GM12801 (cell line): ENCODE measurements around the gene TSPAN8.

ENCODE experiments used
- TF ChIP-seq, protein P1 (sequence below): IDR thresholded peaks from one replicate; pipeline ENCODE4 v1.5.1; 2011; ENCODE audit warnings: control low read depth; ENCODE audit not compliant: insufficient read length; ENCODE audit errors: extremely low read depth

Gene TSPAN8

DNA sequence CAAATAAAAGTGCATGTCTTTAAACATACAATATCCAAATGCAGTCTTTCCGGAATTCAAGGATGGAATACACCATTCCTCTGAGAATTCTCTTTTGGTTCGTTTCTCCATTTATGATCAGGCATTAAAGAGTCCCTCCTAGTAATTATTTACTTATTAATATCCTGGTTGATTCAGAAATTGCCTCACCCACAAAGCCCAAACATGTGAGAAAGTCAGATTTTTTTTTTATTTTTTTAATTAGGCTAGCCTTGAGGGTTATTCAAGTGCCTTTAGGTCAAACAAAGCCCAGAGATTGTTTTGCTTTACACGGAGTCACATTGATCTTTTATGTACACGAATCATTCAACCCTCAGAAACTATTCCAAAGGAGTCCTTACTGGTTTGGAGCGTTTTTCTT lies 6.4 kb upstream of the TSPAN8 start:
- TF ChIP-seq, protein P1, sequence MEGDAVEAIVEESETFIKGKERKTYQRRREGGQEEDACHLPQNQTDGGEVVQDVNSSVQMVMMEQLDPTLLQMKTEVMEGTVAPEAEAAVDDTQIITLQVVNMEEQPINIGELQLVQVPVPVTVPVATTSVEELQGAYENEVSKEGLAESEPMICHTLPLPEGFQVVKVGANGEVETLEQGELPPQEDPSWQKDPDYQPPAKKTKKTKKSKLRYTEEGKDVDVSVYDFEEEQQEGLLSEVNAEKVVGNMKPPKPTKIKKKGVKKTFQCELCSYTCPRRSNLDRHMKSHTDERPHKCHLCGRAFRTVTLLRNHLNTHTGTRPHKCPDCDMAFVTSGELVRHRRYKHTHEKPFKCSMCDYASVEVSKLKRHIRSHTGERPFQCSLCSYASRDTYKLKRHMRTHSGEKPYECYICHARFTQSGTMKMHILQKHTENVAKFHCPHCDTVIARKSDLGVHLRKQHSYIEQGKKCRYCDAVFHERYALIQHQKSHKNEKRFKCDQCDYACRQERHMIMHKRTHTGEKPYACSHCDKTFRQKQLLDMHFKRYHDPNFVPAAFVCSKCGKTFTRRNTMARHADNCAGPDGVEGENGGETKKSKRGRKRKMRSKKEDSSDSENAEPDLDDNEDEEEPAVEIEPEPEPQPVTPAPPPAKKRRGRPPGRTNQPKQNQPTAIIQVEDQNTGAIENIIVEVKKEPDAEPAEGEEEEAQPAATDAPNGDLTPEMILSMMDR, result no peak

DNA sequence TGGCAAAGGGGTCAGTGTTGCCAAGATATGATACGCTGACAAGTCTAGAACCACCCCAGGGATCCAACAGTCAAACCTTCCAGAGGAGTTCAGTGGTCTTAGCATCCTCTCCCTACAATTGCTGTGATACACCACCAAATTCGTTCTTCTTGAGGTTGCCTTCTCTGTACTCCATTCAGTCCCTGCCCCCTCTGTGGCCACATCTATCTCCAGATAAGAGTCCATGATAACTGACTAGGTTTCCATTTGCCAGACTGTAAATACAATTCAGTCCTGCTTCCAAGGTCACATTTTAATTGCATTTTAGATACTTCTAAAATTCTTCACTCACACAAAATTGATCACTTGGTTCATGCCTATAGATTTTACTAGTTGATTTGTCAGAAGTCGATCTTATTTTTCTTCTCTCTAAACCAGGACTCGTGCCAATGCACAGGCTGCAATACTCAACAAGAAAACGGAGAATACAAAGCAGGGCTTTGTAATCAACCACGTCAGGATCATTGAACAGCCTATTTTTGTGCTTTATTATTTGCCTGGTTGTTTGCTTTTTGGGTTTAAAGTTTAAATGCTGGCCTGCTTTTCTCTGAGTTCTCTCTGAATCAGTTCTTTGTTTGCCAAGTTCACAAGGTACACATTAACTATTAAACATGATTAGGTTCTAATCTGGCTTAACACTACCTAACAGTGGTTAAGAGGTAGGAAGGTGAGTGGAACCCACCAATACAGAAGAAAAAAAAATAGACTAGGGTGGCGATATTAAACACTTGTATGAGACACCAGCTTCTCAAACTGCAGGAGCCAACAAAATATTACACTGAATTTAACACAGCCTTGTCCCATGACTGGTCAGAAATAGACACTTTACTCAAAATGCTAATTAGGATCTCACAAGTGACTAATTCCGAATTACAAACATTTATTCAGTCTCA lies 5.3 kb upstream of the TSPAN8 start:
- TF ChIP-seq, protein P1, result no peak

DNA sequence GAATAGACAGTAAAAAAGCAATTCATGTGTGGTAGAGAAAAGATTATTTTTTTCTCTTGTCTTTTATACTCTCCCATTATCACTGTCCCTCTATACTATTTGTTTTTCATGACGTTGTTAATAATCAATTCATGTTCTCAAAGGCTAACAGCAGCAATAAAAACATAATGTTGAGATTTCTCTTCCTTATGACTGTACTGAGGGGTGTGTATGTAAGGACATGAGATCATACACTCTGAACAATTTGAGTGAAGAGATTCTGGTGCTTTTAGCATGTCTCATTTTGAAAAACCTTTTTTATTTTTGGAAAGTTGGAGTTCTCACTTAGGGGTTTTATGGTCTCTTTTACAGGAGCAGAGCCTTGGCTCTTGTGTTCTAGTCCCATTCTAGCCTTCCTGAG lies 3.8 kb upstream of the TSPAN8 start:
- TF ChIP-seq, protein P1, result no peak

DNA sequence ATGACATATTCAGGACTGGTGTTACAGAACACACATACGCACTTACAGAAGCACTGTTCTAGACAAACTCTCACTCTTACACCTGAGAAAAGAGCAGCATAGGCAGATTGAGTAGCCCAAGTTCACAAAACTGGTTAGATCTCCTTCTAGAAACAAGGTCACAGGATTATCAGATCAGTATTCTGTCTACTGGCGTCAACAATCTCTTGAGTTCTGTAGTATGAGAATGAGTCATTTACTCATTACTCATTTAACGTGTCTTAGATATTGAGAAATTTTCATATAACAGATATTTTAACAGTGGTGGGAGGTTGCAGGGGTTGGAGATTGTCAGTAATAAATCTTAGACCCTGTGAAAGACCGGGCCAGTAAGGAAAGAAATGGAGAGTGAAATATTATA lies 2.8 kb upstream of the TSPAN8 start:
- TF ChIP-seq, protein P1, result no peak

DNA sequence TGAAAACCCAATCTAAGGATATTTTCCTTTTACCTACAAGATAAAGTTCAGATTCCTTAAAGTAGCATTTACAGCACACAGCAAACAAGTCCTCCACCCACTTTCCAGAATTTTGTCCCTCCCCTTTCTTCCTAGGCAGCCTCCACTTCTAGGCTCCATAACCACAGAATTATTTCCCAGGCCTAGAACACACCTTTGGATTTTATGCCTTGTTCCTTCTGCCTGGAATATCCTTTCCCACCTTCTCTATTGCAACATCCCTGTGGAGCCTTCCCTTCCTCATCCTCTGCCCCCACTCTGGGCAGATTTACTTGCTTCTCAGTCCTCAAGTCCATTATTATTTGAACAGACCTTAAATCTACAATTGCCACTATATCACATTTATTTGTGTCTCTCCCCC lies 2.1 kb upstream of the TSPAN8 start:
- TF ChIP-seq, protein P1, result no peak

DNA sequence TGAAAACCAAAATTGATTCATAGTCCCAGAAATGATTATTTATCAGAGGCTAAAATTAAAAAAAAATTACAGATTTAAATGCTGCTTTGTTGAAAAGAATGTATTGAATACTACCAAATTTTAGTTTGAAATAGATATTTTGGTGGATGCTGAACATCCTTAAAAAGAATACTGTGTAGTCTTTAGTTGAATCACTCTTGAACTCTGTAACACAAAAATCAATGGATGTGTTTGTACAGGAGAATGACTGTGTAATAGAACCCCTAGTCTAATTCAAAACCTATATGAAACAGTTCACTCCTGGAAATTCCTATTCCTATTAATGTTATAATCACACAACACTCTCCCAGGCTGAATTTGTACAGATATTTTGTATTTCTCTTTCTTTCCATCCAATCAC lies 1.5 kb upstream of the TSPAN8 start:
- TF ChIP-seq, protein P1, result no peak

DNA sequence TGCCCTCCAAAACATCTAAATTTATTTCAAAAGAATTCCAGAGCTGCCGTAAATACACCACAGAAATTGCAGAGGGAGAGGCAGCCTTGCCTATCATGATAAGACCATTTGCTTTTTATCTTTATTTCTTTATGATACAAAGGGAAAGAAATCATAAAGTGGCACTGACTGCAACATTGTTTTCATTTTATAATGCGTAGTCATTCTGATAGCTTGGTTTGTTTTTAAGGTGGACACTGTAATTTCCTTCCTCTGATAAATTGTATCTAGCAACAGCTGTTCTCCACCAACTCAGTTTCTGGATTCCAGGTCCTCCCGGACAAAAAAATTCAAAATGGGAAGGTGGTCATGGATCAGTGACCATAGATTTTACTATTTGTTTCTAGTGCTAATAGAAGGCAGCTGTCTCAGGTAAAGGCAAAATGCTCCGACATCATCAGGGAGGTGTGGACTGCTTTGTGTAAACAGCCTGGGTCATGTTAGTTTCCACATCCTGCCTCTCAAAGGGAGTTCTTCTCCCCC lies 623 bp upstream of the TSPAN8 start:
- TF ChIP-seq, protein P1, result no peak
